Measurements from ENCODE around the gene DTX2. TPM values are rescaled to one million over a fixed set of nuclear protein-coding genes. Genes with fewer than 3 reads are reported as not detected.
A peak's percentile ranks its signal among the peaks of the same experiment; 100 is the strongest.
"Not testable (repeated sequence)": the region's sequence is repeated elsewhere in the genome, so short reads cannot be mapped to it uniquely, and the experiment has no call there.

The DTX2 gene
- 10 to 100 TPM; 10.2 to 25.2 (median 13.5) TPM for polyA plus RNA-seq (ENCODE audit: low read depth in 6 of 6)

GRCh38 chr7:76461464-76462101 is at the start of gene DTX2:
Gene DTX2 (plus strand): TSS chr7:76461709. CDS start chr7:76480510, 18,801 bp downstream.
- H3K36me3 Mint-ChIP-seq, H3K4me1 Mint-ChIP-seq, H3K9me3 Mint-ChIP-seq, H3K27ac Mint-ChIP-seq, H3K27me3 Mint-ChIP-seq: not testable (repeated sequence)
- ATAC-seq (ENCODE audit: low read depth in 2 of 2) (peak; percentile 95), DNase-seq (peak; percentile 72)
- peak within 1 kb of the TSS in 7 of 8 donors; percentile 41 to 84 (median 72) for H3K4me3 Mint-ChIP-seq

- Mint-ChIP-seq H3K4me1 (peaks cover 0 to 4% (median 0%) of the 10 kb centered on the region in 3 donors), H3K27me3 (peaks cover 0 to 7% (median 5%) of the 10 kb centered on the region in 3 donors), H3K27ac (no peak overlapping the region), H3K36me3 (no peaks in the 10 kb centered on the region), H3K4me3 (no peak overlapping the region), H3K9me3 (no peaks in the 10 kb centered on the region)
- no peak for ATAC-seq (ENCODE audit: low read depth in 2 of 2)
- no peak for DNase-seq
These were observed 49.3 kb upstream of the DTX2 start for GRCh38 chr7:76412249-76412648.

- not testable (repeated sequence) for H3K4me1 Mint-ChIP-seq; H3K9me3 Mint-ChIP-seq; ATAC-seq (ENCODE audit: low read depth in 2 of 2); H3K27ac Mint-ChIP-seq; H3K36me3 Mint-ChIP-seq; H3K4me3 Mint-ChIP-seq; DNase-seq
- H3K27me3 Mint-ChIP-seq: peaks cover 0 to 12% (median 7%) of the 10 kb centered on the region in 3 donors
These were observed 43.7 kb upstream of the DTX2 start for GRCh38 chr7:76417654-76418310.

- not testable (repeated sequence) for ATAC-seq (ENCODE audit: low read depth in 2 of 2); DNase-seq; H3K9me3 Mint-ChIP-seq; H3K36me3 Mint-ChIP-seq; H3K4me1 Mint-ChIP-seq; H3K4me3 Mint-ChIP-seq; H3K27ac Mint-ChIP-seq
- peaks cover 0 to 27% (median 26%) of the 10 kb centered on the region in 3 donors for H3K27me3 Mint-ChIP-seq
These were observed 40.4 kb upstream of the DTX2 start for GRCh38 chr7:76421097-76421496.

GRCh38 chr7:76423666-76424412 is 37.7 kb upstream of the DTX2 start:
- Mint-ChIP-seq H3K36me3 (no peaks in the 10 kb centered on the region), H3K27me3 (peaks cover 0 to 27% (median 26%) of the 10 kb centered on the region in 3 donors), H3K27ac (peak overlapping the region in 1 of 6 donors; percentile 70), H3K4me3 (no peak overlapping the region), H3K9me3 (no peaks in the 10 kb centered on the region), H3K4me1 (peaks cover 3 to 4% (median 4%) of the 10 kb centered on the region in 3 donors)
- DNase-seq (no peak), ATAC-seq (ENCODE audit: low read depth in 2 of 2) (no peak)

GRCh38 chr7:76424413-76425111 is 36.9 kb upstream of the DTX2 start, which contains the start of gene ZP3:
Gene ZP3 (plus strand): TSS chr7:76424950. CDS start chr7:76424965, 15 bp downstream.
- H3K27ac Mint-ChIP-seq: peak within 1 kb of the TSS in 2 of 6 donors; percentile 44 to 70
- peak in 1 of 2 donors; percentile 25 for ATAC-seq (ENCODE audit: low read depth in 2 of 2)
- peaks cover 0 to 27% (median 25%) of the 10 kb centered on the region in 3 donors for H3K27me3 Mint-ChIP-seq
- H3K4me1 Mint-ChIP-seq: peaks cover 3 to 4% (median 4%) of the 10 kb centered on the region in 3 donors
- no peak within 1 kb of the TSS for H3K4me3 Mint-ChIP-seq
- no peak for DNase-seq
- H3K36me3 Mint-ChIP-seq: no peaks in the 10 kb centered on the region
- no peaks in the 10 kb centered on the region for H3K9me3 Mint-ChIP-seq

- H3K4me3 Mint-ChIP-seq: no peak overlapping the region
- H3K9me3 Mint-ChIP-seq: no peaks in the 10 kb centered on the region
- ATAC-seq (ENCODE audit: low read depth in 2 of 2): no peak
- peaks cover 0 to 23% (median 19%) of the 10 kb centered on the region in 3 donors for H3K27me3 Mint-ChIP-seq
- no peaks in the 10 kb centered on the region for H3K36me3 Mint-ChIP-seq
- H3K27ac Mint-ChIP-seq: peak overlapping the region in 1 of 6 donors; percentile 44
- DNase-seq: no peak
- peaks cover 1 to 4% (median 2%) of the 10 kb centered on the region in 3 donors for H3K4me1 Mint-ChIP-seq
These were observed 36.4 kb upstream of the DTX2 start for GRCh38 chr7:76425156-76425555.

GRCh38 chr7:76425558-76425957 is 36.0 kb upstream of the DTX2 start:
- H3K27ac Mint-ChIP-seq; H3K36me3 Mint-ChIP-seq; H3K4me1 Mint-ChIP-seq; ATAC-seq (ENCODE audit: low read depth in 2 of 2); H3K4me3 Mint-ChIP-seq; H3K9me3 Mint-ChIP-seq; DNase-seq: not testable (repeated sequence)
- peaks cover 0 to 21% (median 16%) of the 10 kb centered on the region in 3 donors for H3K27me3 Mint-ChIP-seq

- no peak for DNase-seq
- H3K9me3 Mint-ChIP-seq: no peaks in the 10 kb centered on the region
- no peak overlapping the region for H3K4me3 Mint-ChIP-seq
- no peak overlapping the region for H3K27ac Mint-ChIP-seq
- peaks cover 0 to 21% (median 16%) of the 10 kb centered on the region in 3 donors for H3K27me3 Mint-ChIP-seq
- ATAC-seq (ENCODE audit: low read depth in 2 of 2): no peak
- H3K36me3 Mint-ChIP-seq: no peaks in the 10 kb centered on the region
- peaks cover 0 to 4% (median 1%) of the 10 kb centered on the region in 3 donors for H3K4me1 Mint-ChIP-seq
These were observed 35.3 kb upstream of the DTX2 start for GRCh38 chr7:76426246-76426645.

GRCh38 chr7:76427635-76428034 is 33.9 kb upstream of the DTX2 start:
- Mint-ChIP-seq H3K4me1 (peaks cover 0 to 4% (median 1%) of the 10 kb centered on the region in 3 donors), H3K9me3 (no peaks in the 10 kb centered on the region), H3K36me3 (no peaks in the 10 kb centered on the region), H3K4me3 (no peak overlapping the region), H3K27me3 (peaks cover 0 to 21% (median 15%) of the 10 kb centered on the region in 3 donors), H3K27ac (no peak overlapping the region)
- no peak for DNase-seq
- ATAC-seq (ENCODE audit: low read depth in 2 of 2): no peak

- ATAC-seq (ENCODE audit: low read depth in 2 of 2) (no peak), DNase-seq (no peak)
- Mint-ChIP-seq H3K27ac (no peak overlapping the region), H3K27me3 (peaks cover 0 to 15% (median 9%) of the 10 kb centered on the region in 3 donors), H3K9me3 (no peaks in the 10 kb centered on the region), H3K4me3 (no peak overlapping the region), H3K36me3 (no peaks in the 10 kb centered on the region), H3K4me1 (peaks cover 0 to 4% (median 0%) of the 10 kb centered on the region in 3 donors)
These were observed 33.2 kb upstream of the DTX2 start for GRCh38 chr7:76428149-76428823.

GRCh38 chr7:76428868-76429805 is 32.4 kb upstream of the DTX2 start:
- H3K27ac Mint-ChIP-seq: no peak overlapping the region
- H3K36me3 Mint-ChIP-seq: no peaks in the 10 kb centered on the region
- ATAC-seq (ENCODE audit: low read depth in 2 of 2): no peak
- no peaks in the 10 kb centered on the region for H3K9me3 Mint-ChIP-seq
- peaks cover 0 to 6% (median 2%) of the 10 kb centered on the region in 3 donors for H3K27me3 Mint-ChIP-seq
- H3K4me3 Mint-ChIP-seq: no peak overlapping the region
- DNase-seq: no peak
- peaks cover 0 to 4% (median 0%) of the 10 kb centered on the region in 3 donors for H3K4me1 Mint-ChIP-seq

Measured in naive B cell (primary cell).